Neural progenitor cell (in vitro differentiated cells): ENCODE data around the gene CXCL3.

Source experiments
- CTCF ChIP-seq: fragments of 200-600 bp; sonication (generic); IDR thresholded peaks from 2 replicates; pipeline ENCODE4 v1.5.1; 2017; ENCODE audit warnings: antibody characterized with exemption, mild to moderate bottlenecking
- EZH2 ChIP-seq: fragments of 200-600 bp; sonication (generic); IDR thresholded peaks from 2 replicates; pipeline ENCODE4 v1.6.1; 2017; ENCODE audit warnings: antibody characterized with exemption, mild to moderate bottlenecking, moderate library complexity
- EZH2phosphoT487 ChIP-seq: fragments of 200-600 bp; sonication (generic); IDR thresholded peaks from 2 replicates; pipeline ENCODE4 v1.6.1; 2017; ENCODE audit warnings: antibody characterized with exemption

- no peak for TF ChIP-seq CTCF
- TF ChIP-seq EZH2 = no peak
- TF ChIP-seq EZH2phosphoT487 = no peak
Measured at GRCh38 chr4:74032064-74032463, 6.4 kb downstream of the CXCL3 start.
